Sigmoid colon (tissue), 7 donors: ENCODE measurements around the gene PAPOLA. TPM values are rescaled to one million over a fixed set of nuclear protein-coding genes. Genes with fewer than 3 reads are reported as not detected.
"Not testable (repeated sequence)": the region's sequence is repeated elsewhere in the genome, so short reads cannot be mapped to it uniquely, and the experiment has no call there.

Source experiments
- DNase-seq: peaks from one replicate; pipeline ENCODE4 v3.0.0-alpha.2; 2019
- H3K27ac ChIP-seq, 4 donors: fragments of 200-600 bp; sonication (generic); one replicate each; pipeline ENCODE4 v1.5.1; 2016 to 2019; ENCODE audit warnings: mild to moderate bottlenecking in 1 of 4
- H3K27me3 ChIP-seq, 3 donors: fragments of 200-600 bp; sonication (generic); one replicate each; pipeline ENCODE4 v1.5.1; 2019; ENCODE audit warnings: mild to moderate bottlenecking in 1 of 3
- H3K36me3 ChIP-seq, 4 donors: fragments of 200-600 bp; sonication (generic); one replicate each; pipeline ENCODE4 v1.5.1; 2016 to 2019
- H3K4me1 ChIP-seq, 4 donors: fragments of 200-600 bp; sonication (generic); one replicate each; pipeline ENCODE4 v1.5.1; 2017 to 2019
- H3K4me3 ChIP-seq, 4 donors: fragments of 200-600 bp; sonication (generic); one replicate each; pipeline ENCODE4 v1.5.1; 2017 to 2019; ENCODE audit warnings: mild to moderate bottlenecking in 2 of 4, moderate library complexity in 1 of 4
- H3K9me3 ChIP-seq, 4 donors: fragments of 200-600 bp in 3 of 4; sonication (generic) in 3 of 4; one replicate each; pipeline versions ENCODE4 v1.5.1 to v1.6.1; 2013 to 2019
- CTCF ChIP-seq, 4 experiments: fragments of 450-650 bp in 3 of 4; fragments of 200-600 bp in 1 of 4; IDR thresholded peaks; one replicate each; pipeline ENCODE4 v1.5.1; 2016 to 2019; ENCODE audit warnings: antibody characterized with exemption in 4 of 4, mild to moderate bottlenecking in 3 of 4, moderate library complexity in 2 of 4
- EP300 ChIP-seq, 4 donors: sonication (generic); formaldehyde crosslinking; IDR thresholded peaks; one replicate each; pipeline ENCODE4 v1.6.1; 2017; ENCODE audit warnings: antibody characterized with exemption in 4 of 4
- POLR2A ChIP-seq, 2 donors: fragments of 450-650 bp; IDR thresholded peaks; one replicate each; pipeline ENCODE4 v1.6.1; 2016; ENCODE audit warnings: antibody characterized with exemption in 2 of 2, mild to moderate bottlenecking in 2 of 2, moderate library complexity in 2 of 2
- POLR2AphosphoS5 ChIP-seq, 4 donors: sonication (generic); formaldehyde crosslinking; IDR thresholded peaks; one replicate each; pipeline ENCODE4 v1.6.1; 2017; ENCODE audit warnings: antibody characterized with exemption in 4 of 4
- WGBS, 2 donors: extraction: QIAGEN DNeasy Blood & Tissue Kit; methylation state at CpG; one replicate each; pipeline ENCODE4 v1.1.7; 2013; 5-methylcytosine and 5-hydroxymethylcytosine counted together
- intact Hi-C: fragments of 100-400 bp; cut with DNase I; formaldehyde crosslinking; loops from one replicate; pipeline ENCODE4 v1.15.1; 2023
- polyA plus RNA-seq, 3 donors: library from polyadenylated mRNA; stranded (reverse); fragments of 200-250 nt; gene quantifications; one replicate each; pipeline ENCODE4 v1.2.3, GENCODE V29; 2013
- total RNA-seq, 4 donors: library from RNA; depleted of rRNA; stranded (reverse); fragments of >200 nt; gene quantifications; one replicate each; pipeline ENCODE4 v1.1.0, GENCODE V29; 2016
- donor health status: healthy with polysubstance abuse.
- donor health status: Bipolar disorder and iron deficiency.
- donor health status: healthy.

Gene PAPOLA
- total and polyA plus RNA-seq, 7 donors, result 67.9 to 154 (median 113) TPM

GRCh38 chr14:96461950-96462798, 40.0 kb upstream of the PAPOLA start:
- H3K9me3 ChIP-seq, result no peaks in the 10 kb centered on the region
- intact Hi-C loops, result no loop called here
- TF ChIP-seq CTCF (IDR thresholded peaks at IDR 0.05), result no peak
- TF ChIP-seq EP300 (IDR thresholded peaks at IDR 0.05), result no peak
- TF ChIP-seq POLR2AphosphoS5 (IDR thresholded peaks at IDR 0.05), result no peak
- TF ChIP-seq POLR2A (IDR thresholded peaks at IDR 0.05), result no peak
- no peaks in the 10 kb centered on the region for H3K27me3 ChIP-seq
- H3K36me3 ChIP-seq, result no peaks in the 10 kb centered on the region
- no peak for DNase-seq
- 12 to 44% methylated on average over 8 of the region's 8 CpGs for WGBS, 2 donors
- no peak overlapping the region for H3K27ac ChIP-seq
- H3K4me3 ChIP-seq, result no peak overlapping the region
- H3K4me1 ChIP-seq, result no peaks in the 10 kb centered on the region

GRCh38 chr14:96464136-96464535, 38.0 kb upstream of the PAPOLA start:
- Histone ChIP-seq H3K4me1 (no peaks in the 10 kb centered on the region), H3K9me3 (no peaks in the 10 kb centered on the region), H3K36me3 (no peaks in the 10 kb centered on the region), H3K27ac (no peak overlapping the region), H3K4me3 (no peak overlapping the region), H3K27me3 (no peaks in the 10 kb centered on the region)
- TF ChIP-seq EP300 (IDR thresholded peaks at IDR 0.05) (no peak), POLR2AphosphoS5 (IDR thresholded peaks at IDR 0.05) (no peak), CTCF (IDR thresholded peaks at IDR 0.05) (no peak), POLR2A (IDR thresholded peaks at IDR 0.05) (no peak)
- DNase-seq, result no peak
- 82 to 94% methylated on average over 7 of the region's 7 CpGs for WGBS, 2 donors
- intact Hi-C loops, result no loop called here

DNA sequence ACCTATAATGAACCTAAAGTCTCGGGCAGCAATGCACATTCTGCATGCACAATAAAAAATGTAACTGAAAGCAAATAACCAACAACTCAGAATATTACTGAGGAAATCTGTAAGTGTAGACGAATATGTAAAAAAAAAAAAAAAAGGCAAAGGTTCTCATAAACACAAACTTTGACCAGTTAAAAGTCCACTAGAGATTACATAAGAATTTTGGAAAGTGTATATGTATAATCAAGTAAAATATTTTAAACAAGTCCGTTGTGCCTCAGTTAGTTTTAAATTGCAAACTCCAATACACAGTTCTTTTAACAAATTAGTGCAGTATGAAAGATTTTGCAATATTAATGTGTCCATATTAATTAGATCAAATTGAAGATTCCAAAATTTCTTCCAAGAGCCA, 35.3 kb upstream of the PAPOLA start:
- no peaks in the 10 kb centered on the region for H3K9me3 ChIP-seq
- no peaks in the 10 kb centered on the region for H3K27me3 ChIP-seq
- H3K4me1 ChIP-seq, result no peaks in the 10 kb centered on the region
- no peak for DNase-seq
- no peaks in the 10 kb centered on the region for H3K36me3 ChIP-seq
- no peak for TF ChIP-seq EP300 (IDR thresholded peaks at IDR 0.05)
- TF ChIP-seq POLR2A (IDR thresholded peaks at IDR 0.05), result no peak
- no peak for TF ChIP-seq POLR2AphosphoS5 (IDR thresholded peaks at IDR 0.05)
- no peak for TF ChIP-seq CTCF (IDR thresholded peaks at IDR 0.05)
- 69 to 75% methylated on average over 3 of the region's 3 CpGs for WGBS, 2 donors
- H3K27ac ChIP-seq, result no peak overlapping the region
- intact Hi-C loops, result no loop called here
- H3K4me3 ChIP-seq, result no peak overlapping the region

GRCh38 chr14:96470331-96470730, 31.9 kb upstream of the PAPOLA start:
- no peaks in the 10 kb centered on the region for H3K9me3 ChIP-seq

GRCh38 chr14:96470967-96471366, 31.2 kb upstream of the PAPOLA start:
- intact Hi-C loops, H3K4me1 ChIP-seq, H3K36me3 ChIP-seq, H3K4me3 ChIP-seq, H3K27me3 ChIP-seq, H3K9me3 ChIP-seq, H3K27ac ChIP-seq, DNase-seq: not testable (repeated sequence)
- 92 to 95% methylated on average over 4 of the region's 4 CpGs for WGBS, 2 donors

More at GRCh38 chr14:96470331-96470730, 31.9 kb upstream of the PAPOLA start:
- TF ChIP-seq POLR2AphosphoS5 (IDR thresholded peaks at IDR 0.05), result no peak
- no peak for TF ChIP-seq EP300 (IDR thresholded peaks at IDR 0.05)
- TF ChIP-seq POLR2A (IDR thresholded peaks at IDR 0.05), result no peak
- TF ChIP-seq CTCF (IDR thresholded peaks at IDR 0.05), result no peak
- Histone ChIP-seq H3K27ac (no peak overlapping the region), H3K4me1 (no peaks in the 10 kb centered on the region), H3K4me3 (no peak overlapping the region), H3K36me3 (no peaks in the 10 kb centered on the region), H3K27me3 (no peaks in the 10 kb centered on the region)
- intact Hi-C loops, result no loop called here
- 64 to 73% methylated on average over 4 of the region's 4 CpGs for WGBS, 2 donors
- no peak for DNase-seq
